ENCODE measurements around the gene PILRB. TPM values are rescaled to one million over a fixed set of nuclear protein-coding genes. Genes with fewer than 3 reads are reported as not detected.

PILRB gene
- polyA plus RNA-seq, 1 donor from 2014 or later, result 222 TPM

DNA sequence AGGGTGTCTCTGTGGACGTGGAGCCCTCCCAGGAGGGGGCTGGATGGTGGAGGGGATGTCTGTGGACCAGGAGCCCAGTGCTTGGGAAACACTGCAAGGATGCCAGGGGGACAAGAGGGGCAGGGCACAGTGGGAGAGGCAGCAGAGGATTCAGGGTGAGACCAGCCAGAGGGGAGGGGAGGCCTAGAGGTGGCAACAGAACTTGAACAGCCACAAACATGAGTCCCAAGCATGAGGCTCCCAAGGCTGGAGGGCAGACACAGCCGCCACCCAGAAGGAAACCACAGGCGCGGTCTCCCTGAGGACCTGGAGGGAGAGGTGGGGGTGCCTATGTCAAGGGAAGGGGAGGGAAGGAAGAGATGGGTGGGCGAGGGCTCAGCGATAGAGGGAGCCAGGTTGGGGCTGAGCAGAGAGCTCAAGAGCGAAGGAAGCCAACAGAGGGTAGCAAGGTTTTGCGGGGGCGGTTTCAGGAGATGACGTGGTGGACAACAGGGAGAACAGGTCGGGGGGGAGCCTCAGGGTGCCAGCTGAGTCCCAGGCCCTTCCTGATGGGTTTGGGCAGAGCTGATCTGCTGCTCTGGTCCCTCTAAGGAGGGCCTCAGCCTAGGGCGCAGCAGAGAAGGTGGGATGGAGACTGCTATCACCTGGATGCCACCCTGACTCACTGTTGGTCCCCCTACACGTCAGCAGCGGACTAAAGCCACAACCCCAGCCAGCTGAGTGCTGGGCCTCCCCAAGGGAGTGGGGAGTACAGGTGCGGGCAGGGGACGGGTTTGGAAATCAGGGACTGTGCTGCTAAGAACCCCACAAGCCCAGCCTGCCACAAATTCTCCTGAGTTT lies 8.7 kb downstream of the PILRB start:
- Histone ChIP-seq H2AFZ (ENCODE audit: low read depth, low read length) (no peak overlapping the region), H3K27ac (ENCODE audit: low read length) (no peak overlapping the region), H3K79me2 (replicated peaks; ENCODE audit: insufficient read depth, low read length) (no peaks in the 10 kb centered on the region), H3K9ac (ENCODE audit: low read length) (no peak overlapping the region), H3K9me3 (ENCODE audit: low read length) (no peaks in the 10 kb centered on the region), H3K27me3 (ENCODE audit: insufficient read depth, low read depth, low read length) (no peaks in the 10 kb centered on the region), H3K9me2 (ENCODE audit: insufficient read depth, low read length) (no peaks in the 10 kb centered on the region), H3K36me3 (ENCODE audit: insufficient read depth, low read length) (no peaks in the 10 kb centered on the region), H3K4me2 (ENCODE audit: low read length) (no peak overlapping the region), H3K4me3 (ENCODE audit: low read length) (no peak overlapping the region), H3F3A (ENCODE audit: insufficient read depth, low read length, poor library complexity, severe bottlenecking) (no peaks in the 10 kb centered on the region), H4K20me1 (ENCODE audit: insufficient read depth) (no peaks in the 10 kb centered on the region)
- TF ChIP-seq POLR2AphosphoS5 (IDR thresholded peaks at IDR 0.05) (no peak), TAF1 (IDR thresholded peaks at IDR 0.05; ENCODE audit: low read depth) (no peak), EZH2 (IDR thresholded peaks at IDR 0.05; ENCODE audit: borderline replicate concordance, insufficient read depth, low read length, poor library complexity, severe bottlenecking) (no peak), EP300 (conservative IDR thresholded peaks at IDR 0.05; ENCODE audit: poor library complexity, severe bottlenecking) (no peak), MXI1 (conservative IDR thresholded peaks at IDR 0.05; ENCODE audit: poor library complexity, severe bottlenecking) (no peak), RAD21 (conservative IDR thresholded peaks at IDR 0.05) (no peak), SMC3 (conservative IDR thresholded peaks at IDR 0.05; ENCODE audit: poor library complexity) (no peak)
- TF ChIP-seq, protein P1, sequence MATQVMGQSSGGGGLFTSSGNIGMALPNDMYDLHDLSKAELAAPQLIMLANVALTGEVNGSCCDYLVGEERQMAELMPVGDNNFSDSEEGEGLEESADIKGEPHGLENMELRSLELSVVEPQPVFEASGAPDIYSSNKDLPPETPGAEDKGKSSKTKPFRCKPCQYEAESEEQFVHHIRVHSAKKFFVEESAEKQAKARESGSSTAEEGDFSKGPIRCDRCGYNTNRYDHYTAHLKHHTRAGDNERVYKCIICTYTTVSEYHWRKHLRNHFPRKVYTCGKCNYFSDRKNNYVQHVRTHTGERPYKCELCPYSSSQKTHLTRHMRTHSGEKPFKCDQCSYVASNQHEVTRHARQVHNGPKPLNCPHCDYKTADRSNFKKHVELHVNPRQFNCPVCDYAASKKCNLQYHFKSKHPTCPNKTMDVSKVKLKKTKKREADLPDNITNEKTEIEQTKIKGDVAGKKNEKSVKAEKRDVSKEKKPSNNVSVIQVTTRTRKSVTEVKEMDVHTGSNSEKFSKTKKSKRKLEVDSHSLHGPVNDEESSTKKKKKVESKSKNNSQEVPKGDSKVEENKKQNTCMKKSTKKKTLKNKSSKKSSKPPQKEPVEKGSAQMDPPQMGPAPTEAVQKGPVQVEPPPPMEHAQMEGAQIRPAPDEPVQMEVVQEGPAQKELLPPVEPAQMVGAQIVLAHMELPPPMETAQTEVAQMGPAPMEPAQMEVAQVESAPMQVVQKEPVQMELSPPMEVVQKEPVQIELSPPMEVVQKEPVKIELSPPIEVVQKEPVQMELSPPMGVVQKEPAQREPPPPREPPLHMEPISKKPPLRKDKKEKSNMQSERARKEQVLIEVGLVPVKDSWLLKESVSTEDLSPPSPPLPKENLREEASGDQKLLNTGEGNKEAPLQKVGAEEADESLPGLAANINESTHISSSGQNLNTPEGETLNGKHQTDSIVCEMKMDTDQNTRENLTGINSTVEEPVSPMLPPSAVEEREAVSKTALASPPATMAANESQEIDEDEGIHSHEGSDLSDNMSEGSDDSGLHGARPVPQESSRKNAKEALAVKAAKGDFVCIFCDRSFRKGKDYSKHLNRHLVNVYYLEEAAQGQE (IDR thresholded peaks at IDR 0.05; ENCODE audit: borderline replicate concordance), result no peak
- TF ChIP-seq, protein P2, sequence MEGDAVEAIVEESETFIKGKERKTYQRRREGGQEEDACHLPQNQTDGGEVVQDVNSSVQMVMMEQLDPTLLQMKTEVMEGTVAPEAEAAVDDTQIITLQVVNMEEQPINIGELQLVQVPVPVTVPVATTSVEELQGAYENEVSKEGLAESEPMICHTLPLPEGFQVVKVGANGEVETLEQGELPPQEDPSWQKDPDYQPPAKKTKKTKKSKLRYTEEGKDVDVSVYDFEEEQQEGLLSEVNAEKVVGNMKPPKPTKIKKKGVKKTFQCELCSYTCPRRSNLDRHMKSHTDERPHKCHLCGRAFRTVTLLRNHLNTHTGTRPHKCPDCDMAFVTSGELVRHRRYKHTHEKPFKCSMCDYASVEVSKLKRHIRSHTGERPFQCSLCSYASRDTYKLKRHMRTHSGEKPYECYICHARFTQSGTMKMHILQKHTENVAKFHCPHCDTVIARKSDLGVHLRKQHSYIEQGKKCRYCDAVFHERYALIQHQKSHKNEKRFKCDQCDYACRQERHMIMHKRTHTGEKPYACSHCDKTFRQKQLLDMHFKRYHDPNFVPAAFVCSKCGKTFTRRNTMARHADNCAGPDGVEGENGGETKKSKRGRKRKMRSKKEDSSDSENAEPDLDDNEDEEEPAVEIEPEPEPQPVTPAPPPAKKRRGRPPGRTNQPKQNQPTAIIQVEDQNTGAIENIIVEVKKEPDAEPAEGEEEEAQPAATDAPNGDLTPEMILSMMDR (IDR thresholded peaks at IDR 0.05; ENCODE audit: poor library complexity, severe bottlenecking), result no peak

DNA sequence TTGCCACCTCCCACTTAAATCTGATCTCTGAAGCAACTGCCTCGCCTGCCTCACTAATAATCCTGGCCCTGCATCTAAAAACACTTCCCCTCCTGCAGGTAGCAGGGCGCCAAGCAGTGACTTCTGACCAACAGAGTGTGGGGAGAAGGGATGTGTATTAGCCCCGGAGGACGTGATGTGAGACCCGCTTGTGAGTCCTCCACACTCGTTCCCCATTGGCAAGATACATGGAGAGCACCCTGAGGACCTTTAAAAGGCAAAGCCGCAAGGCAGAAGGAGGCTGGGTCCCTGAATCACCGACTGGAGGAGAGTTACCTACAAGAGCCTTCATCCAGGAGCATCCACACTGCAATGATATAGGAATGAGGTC lies 9.3 kb downstream of the PILRB start:
- no peak overlapping the region for H3K27ac ChIP-seq (ENCODE audit: low read length)
- H3K9ac ChIP-seq (ENCODE audit: low read length), result no peak overlapping the region
- no peaks in the 10 kb centered on the region for H3K9me2 ChIP-seq (ENCODE audit: insufficient read depth, low read length)
- no peak overlapping the region for H3K4me2 ChIP-seq (ENCODE audit: low read length)
- H3K9me3 ChIP-seq (ENCODE audit: low read length), result no peaks in the 10 kb centered on the region
- no peak overlapping the region for H2AFZ ChIP-seq (ENCODE audit: low read depth, low read length)
- H3K79me2 ChIP-seq (replicated peaks; ENCODE audit: insufficient read depth, low read length), result no peaks in the 10 kb centered on the region
- TF ChIP-seq EZH2 (IDR thresholded peaks at IDR 0.05; ENCODE audit: borderline replicate concordance, insufficient read depth, low read length, poor library complexity, severe bottlenecking) (no peak), POLR2AphosphoS5 (IDR thresholded peaks at IDR 0.05) (no peak), SMC3 (conservative IDR thresholded peaks at IDR 0.05; ENCODE audit: poor library complexity) (no peak), EP300 (conservative IDR thresholded peaks at IDR 0.05; ENCODE audit: poor library complexity, severe bottlenecking) (no peak), MXI1 (conservative IDR thresholded peaks at IDR 0.05; ENCODE audit: poor library complexity, severe bottlenecking) (no peak), RAD21 (conservative IDR thresholded peaks at IDR 0.05) (no peak), TAF1 (IDR thresholded peaks at IDR 0.05; ENCODE audit: low read depth) (no peak)
- TF ChIP-seq, protein P1 (IDR thresholded peaks at IDR 0.05; ENCODE audit: borderline replicate concordance), result no peak
- TF ChIP-seq, protein P2 (IDR thresholded peaks at IDR 0.05; ENCODE audit: poor library complexity, severe bottlenecking), result no peak
- H3K36me3 ChIP-seq (ENCODE audit: insufficient read depth, low read length), result no peaks in the 10 kb centered on the region
- no peaks in the 10 kb centered on the region for H3K27me3 ChIP-seq (ENCODE audit: insufficient read depth, low read depth, low read length)
- H3K4me3 ChIP-seq (ENCODE audit: low read length), result no peak overlapping the region
- no peaks in the 10 kb centered on the region for H3F3A ChIP-seq (ENCODE audit: insufficient read depth, low read length, poor library complexity, severe bottlenecking)
- no peaks in the 10 kb centered on the region for H4K20me1 ChIP-seq (ENCODE audit: insufficient read depth)

All from neural cell (in vitro differentiated cells).